CD4-positive, alpha-beta T cell (primary cell): ENCODE results near the gene TFG. TPM values are rescaled to one million over a fixed set of nuclear protein-coding genes. Genes with fewer than 3 reads are reported as not detected.

ENCODE experiments used
- ATAC-seq: fragments of 200-7000 bp; cut with Tn5 transposase; one replicate; pipeline ENCODE4 v1.10.0; 2022; ENCODE audit warnings: mild to moderate bottlenecking; ENCODE audit not compliant: poor library complexity
- CTCF ChIA-PET: fragments of 350-600 bp; sonication (Branson Sonifier 250); formaldehyde crosslinking; loops from one replicate; lab custom pipeline; 2021; ENCODE audit warnings: antibody characterized with exemption, inconsistent platforms; lab: Charles Lee
- POLR2A ChIA-PET: fragments of 350-600 bp; sonication (Branson Sonifier 250); formaldehyde crosslinking; loops from one replicate; lab custom pipeline; 2021; ENCODE audit warnings: antibody characterized with exemption, inconsistent platforms; lab: Charles Lee
- DNase-seq, 14 experiments: peaks; one replicate each; pipeline ENCODE4 v3.0.0-alpha.2; 2013 to 2020; ENCODE audit warnings: mixed read lengths in 2 of 14
- H3K27ac ChIP-seq, 2 donors: one replicate each; pipeline versions ENCODE4 v1.5.1 to v1.7.0; 2013; ENCODE audit warnings: low read length in 2 of 2, low read depth in 1 of 2, mild to moderate bottlenecking in 1 of 2
- H3K27me3 ChIP-seq, 2 experiments: 1 replicate in 1 of 2; 2 replicates in 1 of 2; pipeline versions ENCODE4 v1.6.1 to v1.7.0; 2013; ENCODE audit warnings: low read length in 2 of 2, control low read depth in 1 of 2, mild to moderate bottlenecking in 1 of 2, moderate library complexity in 1 of 2; ENCODE audit not compliant: insufficient read depth in 2 of 2, control insufficient read depth in 1 of 2
- H3K36me3 ChIP-seq: one replicate; pipeline ENCODE4 v1.6.1; 2013; ENCODE audit warnings: low read length, control low read depth; ENCODE audit not compliant: insufficient read depth
- H3K4me1 ChIP-seq: one replicate; pipeline ENCODE4 v1.6.1; 2013; ENCODE audit warnings: low read length, control low read depth; ENCODE audit not compliant: insufficient read depth
- H3K4me3 ChIP-seq: one replicate; pipeline ENCODE4 v1.5.1; 2013; ENCODE audit warnings: mild to moderate bottlenecking, low read length, moderate library complexity
- H3K9me3 ChIP-seq, 2 experiments: 1 replicate in 1 of 2; 2 replicates in 1 of 2; pipeline versions ENCODE4 v1.6.1 to v1.7.0; 2013; ENCODE audit warnings: low read length in 2 of 2, mild to moderate bottlenecking in 2 of 2, control low read depth in 1 of 2, moderate library complexity in 1 of 2; ENCODE audit not compliant: control insufficient read depth in 1 of 2, insufficient read depth in 1 of 2
- H3K27ac Mint-ChIP-seq: one replicate; pipeline ENCODE4 v1.8.0; 2020; ENCODE audit warnings: mixed read lengths
- H3K27me3 Mint-ChIP-seq: one replicate; pipeline ENCODE4 v1.8.0; 2021; ENCODE audit warnings: mixed read lengths
- H3K36me3 Mint-ChIP-seq: one replicate; pipeline ENCODE4 v1.8.0; 2021; ENCODE audit warnings: low read depth, mixed read lengths
- H3K4me1 Mint-ChIP-seq: one replicate; pipeline ENCODE4 v1.8.0; 2021; ENCODE audit warnings: low read depth, mixed read lengths
- H3K4me3 Mint-ChIP-seq: one replicate; pipeline ENCODE4 v1.8.0; 2020; ENCODE audit warnings: mild to moderate bottlenecking, mixed read lengths
- H3K9me3 Mint-ChIP-seq: one replicate; pipeline ENCODE4 v1.8.0; 2020; ENCODE audit warnings: mixed read lengths
- CTCF ChIP-seq: fragments of 200-600 bp; IDR thresholded peaks from one replicate; pipeline ENCODE4 v1.8.0; 2022; ENCODE audit warnings: antibody characterized with exemption, mild to moderate bottlenecking
- intact Hi-C, 2 experiments: fragments of 100-400 bp; cut with DNase I in 1 of 2; cut with micrococcal nuclease in 1 of 2; formaldehyde crosslinking; loops; one replicate each; pipeline versions ENCODE4 v1.15.1 to v1.9.0; 2023 to 2025; cut with DNase I, micrococcal nuclease
- total RNA-seq, 174 experiments: library from RNA in 2 of 174; stranded (reverse) in 2 of 174; gene quantifications; one replicate each; pipeline ENCODE4 v1.2.3 and lab custom pipeline; 2021 to 2026

TFG gene
- total RNA-seq, 2 experiments from 2014 or later = 56.5 to 58.8 TPM

- Histone ChIP-seq H3K9me3 (no peaks in the 10 kb centered on the region), H3K4me1 (no peaks in the 10 kb centered on the region), H3K36me3 (peaks cover 75% of the 10 kb centered on the region), H3K4me3 (no peak overlapping the region), H3K27ac (no peak overlapping the region), H3K27me3 (no peaks in the 10 kb centered on the region)
- POLR2A ChIA-PET = no interaction called here
- Mint-ChIP-seq H3K36me3 (peaks cover 94% of the 10 kb centered on the region), H3K4me3 (no peak overlapping the region), H3K9me3 (no peaks in the 10 kb centered on the region), H3K27ac (no peak overlapping the region), H3K27me3 (no peaks in the 10 kb centered on the region), H3K4me1 (peaks cover 25% of the 10 kb centered on the region)
- DNase-seq = no peak
- intact Hi-C loops = no loop called here
- ATAC-seq = no peak
- CTCF ChIA-PET = no interaction called here
- TF ChIP-seq CTCF = no peak
Observed at GRCh38 chr3:100730524-100730923, 21.2 kb downstream of the TFG start.

GRCh38 chr3:100732435-100732834 is 23.1 kb downstream of the TFG start:
- Mint-ChIP-seq H3K27ac (no peak overlapping the region), H3K27me3 (no peaks in the 10 kb centered on the region), H3K4me1 (peaks cover 7% of the 10 kb centered on the region), H3K9me3 (no peaks in the 10 kb centered on the region), H3K36me3 (peaks cover 94% of the 10 kb centered on the region), H3K4me3 (no peak overlapping the region)
- ATAC-seq (no peak), DNase-seq (no peak)
- no peak for TF ChIP-seq CTCF
- POLR2A ChIA-PET = no interaction called here
- no peaks in the 10 kb centered on the region for H3K9me3 ChIP-seq
- no peaks in the 10 kb centered on the region for H3K27me3 ChIP-seq
- H3K4me3 ChIP-seq = no peak overlapping the region
- CTCF ChIA-PET = no interaction called here
- H3K27ac ChIP-seq = no peak overlapping the region
- H3K4me1 ChIP-seq = no peaks in the 10 kb centered on the region
- peaks cover 79% of the 10 kb centered on the region for H3K36me3 ChIP-seq
- intact Hi-C loops = no loop called here

GRCh38 chr3:100737334-100737733 is 28.0 kb downstream of the TFG start:
- H3K36me3 ChIP-seq = peaks cover 95% of the 10 kb centered on the region
- TF ChIP-seq CTCF = no peak
- intact Hi-C loops = no loop called here
- no peak for ATAC-seq
- ChIA-PET CTCF (no interaction called here), POLR2A (no interaction called here)
- Mint-ChIP-seq H3K9me3 (no peaks in the 10 kb centered on the region), H3K4me3 (no peak overlapping the region), H3K27ac (no peak overlapping the region), H3K4me1 (no peaks in the 10 kb centered on the region), H3K36me3 (peaks cover 94% of the 10 kb centered on the region), H3K27me3 (no peaks in the 10 kb centered on the region)
- no peaks in the 10 kb centered on the region for H3K9me3 ChIP-seq
- no peaks in the 10 kb centered on the region for H3K4me1 ChIP-seq
- H3K4me3 ChIP-seq = no peak overlapping the region
- H3K27ac ChIP-seq = no peak overlapping the region
- DNase-seq = peak in 1 of 14 experiments; percentile 8
- H3K27me3 ChIP-seq = no peaks in the 10 kb centered on the region
